Activated effector memory CD4-positive, alpha-beta T cell treated with anti-CD3 and anti-CD28 coated beads, Interleukin-2, amount 50 U/mL, for 16 hours (primary cell): ENCODE results near the gene BBS9.
"Not testable (repeated sequence)": the region's sequence is repeated elsewhere in the genome, so short reads cannot be mapped to it uniquely, and the experiment has no call there.

Experiments
- DNase-seq: peaks from one replicate; pipeline ENCODE4 v3.0.0-alpha.2; 2020

Gene BBS9

GRCh38 chr7:33200282-33200681, 70.9 kb downstream of the BBS9 start:
- DNase-seq, result no peak

- DNase-seq, result no peak
These were observed 72.5 kb downstream of the BBS9 start for GRCh38 chr7:33201821-33202220.

- no peak for DNase-seq
These were observed 81.6 kb downstream of the BBS9 start for GRCh38 chr7:33210958-33211357.

GRCh38 chr7:33212144-33212543, 82.8 kb downstream of the BBS9 start:
- no peak for DNase-seq

- DNase-seq, result no peak
These were observed 86.6 kb downstream of the BBS9 start for GRCh38 chr7:33215992-33216391.

GRCh38 chr7:33217595-33217994, 88.2 kb downstream of the BBS9 start:
- no peak for DNase-seq

GRCh38 chr7:33218841-33219535, 89.6 kb downstream of the BBS9 start:
- not testable (repeated sequence) for DNase-seq

- no peak for DNase-seq
These were observed 90.9 kb downstream of the BBS9 start for GRCh38 chr7:33220231-33220630.

GRCh38 chr7:33221390-33221789, 92.0 kb downstream of the BBS9 start:
- no peak for DNase-seq

- DNase-seq, result no peak
These were observed 103.3 kb downstream of the BBS9 start for GRCh38 chr7:33232632-33233145.

GRCh38 chr7:33233659-33234058, 104.3 kb downstream of the BBS9 start:
- DNase-seq, result no peak

- DNase-seq, result no peak
These were observed 107.7 kb downstream of the BBS9 start for GRCh38 chr7:33237036-33237435.

- DNase-seq, result no peak
These were observed 114.0 kb downstream of the BBS9 start for GRCh38 chr7:33243319-33243881.

- no peak for DNase-seq
These were observed 119.3 kb downstream of the BBS9 start for GRCh38 chr7:33248671-33249070.

GRCh38 chr7:33250421-33250871, 121.1 kb downstream of the BBS9 start:
- no peak for DNase-seq

GRCh38 chr7:33251301-33251700, 121.9 kb downstream of the BBS9 start:
- DNase-seq, result no peak

GRCh38 chr7:33258491-33258951, 129.2 kb downstream of the BBS9 start:
- DNase-seq, result no peak

- DNase-seq, result no peak
These were observed 132.2 kb downstream of the BBS9 start for GRCh38 chr7:33261585-33261984.

- no peak for DNase-seq
These were observed 133.1 kb downstream of the BBS9 start for GRCh38 chr7:33262476-33262875.

GRCh38 chr7:33271839-33272371, 142.5 kb downstream of the BBS9 start:
- not testable (repeated sequence) for DNase-seq

GRCh38 chr7:33273356-33273755, 144.0 kb downstream of the BBS9 start:
- DNase-seq, result no peak

GRCh38 chr7:33276325-33276724, 147.0 kb downstream of the BBS9 start:
- no peak for DNase-seq

- no peak for DNase-seq
These were observed 147.4 kb downstream of the BBS9 start for GRCh38 chr7:33276729-33277128.

- DNase-seq, result no peak
These were observed 148.7 kb downstream of the BBS9 start for GRCh38 chr7:33278095-33278494.
